HG02759 (cell line): ENCODE data around the gene COX17.

Experiments used
- ATAC-seq: cut with Tn5 transposase; IDR thresholded peaks from one replicate; pipeline ENCODE4 v1.9.1; 2021; ENCODE audit warnings: mild to moderate bottlenecking, moderate library complexity; ENCODE audit not compliant: unreplicated experiment

Gene COX17

GRCh38 chr3:119625451-119626153 is 51.6 kb downstream of the COX17 start:
- no peak for ATAC-seq

GRCh38 chr3:119624002-119624720 is 53.0 kb downstream of the COX17 start:
- no peak for ATAC-seq

DNA sequence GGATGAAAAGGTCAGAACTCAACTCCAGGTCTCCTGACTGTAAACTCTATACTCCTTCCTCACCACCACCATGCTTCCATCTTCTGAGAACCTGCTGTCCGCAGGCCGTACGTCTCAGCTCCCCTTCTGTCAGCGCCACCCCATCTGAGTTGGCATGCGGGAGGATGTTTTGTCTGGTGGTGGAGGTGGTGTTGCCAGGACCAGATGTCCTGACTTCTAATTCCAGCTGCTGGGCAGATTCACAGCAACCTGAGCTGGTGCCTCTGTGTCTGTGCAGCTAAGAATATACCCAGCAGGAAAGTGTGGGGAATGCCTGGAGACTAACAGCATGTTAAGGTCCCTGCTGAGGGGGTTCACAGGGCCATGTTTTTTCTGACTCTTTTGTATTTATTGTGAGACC is 56.3 kb downstream of the COX17 start:
- no peak for ATAC-seq
